SK-N-SH (cell line): Measurements from ENCODE around the gene FBXW8. TPM values are rescaled to one million over a fixed set of nuclear protein-coding genes. Genes with fewer than 3 reads are reported as not detected.

ENCODE experiments used
- CTCF ChIA-PET: fragments of 300-600, 350-600 bp; formaldehyde crosslinking; extraction: SDS; loops from one replicate; lab custom pipeline; 2021; lab: Yijun Ruan, JAX
- POLR2A ChIA-PET: fragments of 350-600 bp; sonication (Branson Sonifier 250); formaldehyde crosslinking; extraction: SDS; loops from one replicate; lab custom pipeline; 2020; ENCODE audit warnings: antibody characterized with exemption, inconsistent platforms; lab: Yijun Ruan, JAX
- DNase-seq: peaks from one replicate; pipeline ENCODE4 v3.0.0; 2012
- H2AFZ ChIP-seq: fragments of 200-600 bp; sonication (generic); 2 replicates; pipeline ENCODE4 v1.8.1; 2016; ENCODE audit warnings: antibody characterized with exemption, mild to moderate bottlenecking, low read depth
- H3F3A ChIP-seq: fragments of 200-600 bp; sonication (generic); replicated peaks from 2 replicates; pipeline ENCODE3; 2016; ENCODE audit warnings: antibody characterized with exemption, mild to moderate bottlenecking; ENCODE audit not compliant: insufficient read depth
- H3K27ac ChIP-seq, 2 experiments: fragments of 200-500 bp in 1 of 2; fragments of 200-600 bp in 1 of 2; sonication (Bioruptor generic) in 1 of 2; sonication (generic), shearing (Covaris generic) in 1 of 2; 2 replicates each; pipeline versions ENCODE4 v1.5.1 to v1.6.1; 2014 to 2016; ENCODE audit warnings: low read depth in 2 of 2, inconsistent platforms in 1 of 2, low read length in 1 of 2, mild to moderate bottlenecking in 1 of 2, mixed read lengths in 1 of 2
- H3K27me3 ChIP-seq: fragments of 200-600 bp; sonication (generic), shearing (Covaris generic); 2 replicates; pipeline ENCODE4 v1.6.1; 2016; ENCODE audit warnings: mixed run types; ENCODE audit not compliant: insufficient read depth
- H3K36me3 ChIP-seq, 2 experiments: fragments of 200-500 bp in 1 of 2; fragments of 200-600 bp in 1 of 2; sonication (Bioruptor generic) in 1 of 2; sonication (generic) in 1 of 2; replicated peaks in 1 of 2; 2 replicates each; pipeline versions ENCODE3 to v1.5.1; 2014 to 2016; ENCODE audit warnings: low read length in 1 of 2, mild to moderate bottlenecking in 1 of 2; ENCODE audit not compliant: insufficient read depth in 2 of 2, control insufficient read depth in 1 of 2
- H3K4me1 ChIP-seq, 2 experiments: fragments of 200-500 bp in 1 of 2; fragments of 200-600 bp in 1 of 2; sonication (Bioruptor generic) in 1 of 2; sonication (generic), shearing (Covaris generic) in 1 of 2; 2 replicates each; pipeline versions ENCODE4 v1.5.1 to v1.6.1; 2014 to 2016; ENCODE audit warnings: low read depth in 1 of 2, low read length in 1 of 2, mixed run types in 1 of 2; ENCODE audit not compliant: insufficient read depth in 2 of 2, control insufficient read depth in 1 of 2
- H3K4me2 ChIP-seq: fragments of 200-600 bp; sonication (generic), shearing (Covaris generic); 2 replicates; pipeline ENCODE4 v1.6.1; 2017; ENCODE audit warnings: mixed run types
- H3K4me3 ChIP-seq, 2 experiments: fragments of 200-500 bp in 1 of 2; fragments of 200-600 bp in 1 of 2; sonication (Bioruptor generic) in 1 of 2; sonication (generic), shearing (Covaris generic) in 1 of 2; 2 replicates each; pipeline versions ENCODE4 v1.5.1 to v1.8.1; 2014 to 2016; ENCODE audit warnings: low read depth in 2 of 2, inconsistent platforms in 1 of 2, low read length in 1 of 2, mild to moderate bottlenecking in 1 of 2, mixed read lengths in 1 of 2, moderate library complexity in 1 of 2
- H3K79me2 ChIP-seq: fragments of 200-600 bp; sonication (generic); 2 replicates; pipeline ENCODE4 v1.8.1; 2017; ENCODE audit warnings: mild to moderate bottlenecking; ENCODE audit not compliant: insufficient read depth
- H3K9ac ChIP-seq: fragments of 200-600 bp; sonication (generic); 2 replicates; pipeline ENCODE4 v1.6.1; 2017; ENCODE audit warnings: mixed run types
- H3K9me2 ChIP-seq: fragments of 200-600 bp; sonication (generic); 2 replicates; pipeline ENCODE4 v1.6.1; 2017; ENCODE audit warnings: mixed run types
- H3K9me3 ChIP-seq: fragments of 200-600 bp; sonication (generic); 2 replicates; pipeline ENCODE4 v1.6.1; 2017; ENCODE audit warnings: mixed run types, mild to moderate bottlenecking, moderate library complexity
- H4K20me1 ChIP-seq: fragments of 200-600 bp; sonication (generic); 2 replicates; pipeline ENCODE4 v1.6.1; 2017; ENCODE audit warnings: mild to moderate bottlenecking, mixed run types; ENCODE audit not compliant: insufficient read depth
- CHD2 ChIP-seq: fragments of 150-350 bp; IDR thresholded peaks from 2 replicates; pipeline ENCODE4 v1.6.1; 2018; ENCODE audit warnings: low read length; ENCODE audit not compliant: partially characterized antibody
- ELF1 ChIP-seq: IDR thresholded peaks from 2 replicates; pipeline ENCODE4 v1.4.0; 2012
- EP300 ChIP-seq, 2 experiments: IDR thresholded peaks; 2 replicates each; pipeline versions ENCODE4 v1.4.0 to v1.6.1; 2012; ENCODE audit warnings: borderline replicate concordance in 1 of 2, low read depth in 1 of 2, low read length in 1 of 2
- FOSL2 ChIP-seq: IDR thresholded peaks from 2 replicates; pipeline ENCODE4 v1.4.0; 2012; ENCODE audit warnings: low read depth, mild to moderate bottlenecking, moderate library complexity, borderline replicate concordance
- FOXJ3 ChIP-seq: sonication (generic); formaldehyde crosslinking; IDR thresholded peaks from 2 replicates; pipeline ENCODE4 v1.5.1; 2020; ENCODE audit warnings: mild to moderate bottlenecking, missing genetic modification reagents
- MAX ChIP-seq: IDR thresholded peaks from 2 replicates; pipeline ENCODE4 v1.4.0; 2012; ENCODE audit warnings: low read depth
- MEF2A ChIP-seq: IDR thresholded peaks from 2 replicates; pipeline ENCODE4 v1.4.0; 2012; ENCODE audit warnings: low read depth, borderline replicate concordance
- MXI1 ChIP-seq: IDR thresholded peaks from 2 replicates; pipeline ENCODE4 v1.6.1; 2012; ENCODE audit warnings: mild to moderate bottlenecking, low read depth, low read length, improper control_type of control experiment
- NRF1 ChIP-seq: IDR thresholded peaks from 2 replicates; pipeline ENCODE4 v1.6.1; 2012; ENCODE audit warnings: low read depth, mild to moderate bottlenecking, low read length
- PBX3 ChIP-seq: IDR thresholded peaks from 2 replicates; pipeline ENCODE4; 2012
- REST ChIP-seq: IDR thresholded peaks from 2 replicates; pipeline ENCODE4 v1.6.1; 2012; ENCODE audit warnings: mild to moderate bottlenecking, low read depth, low read length, moderate library complexity
- RFX5 ChIP-seq: IDR thresholded peaks from 2 replicates; pipeline ENCODE4 v1.6.1; 2012; ENCODE audit warnings: mild to moderate bottlenecking, improper control_type of control experiment, low read length
- RXRA ChIP-seq: IDR thresholded peaks from 2 replicates; pipeline ENCODE4 v1.4.0; 2012; ENCODE audit warnings: low read depth, mild to moderate bottlenecking, borderline replicate concordance
- SMC3 ChIP-seq: IDR thresholded peaks from 2 replicates; pipeline ENCODE4 v1.6.1; 2012; ENCODE audit warnings: low read depth, low read length, improper control_type of control experiment
- TEAD4 ChIP-seq: IDR thresholded peaks from 2 replicates; pipeline ENCODE4 v1.4.0; 2012; ENCODE audit warnings: mild to moderate bottlenecking, borderline replicate concordance; ENCODE audit not compliant: insufficient read depth
- YY1 ChIP-seq: IDR thresholded peaks from 2 replicates; pipeline ENCODE4 v1.4.0; 2012; ENCODE audit warnings: low read depth, mild to moderate bottlenecking
- ZBTB33 ChIP-seq: IDR thresholded peaks from 2 replicates; pipeline ENCODE4 v1.4.0; 2012; ENCODE audit warnings: low read depth, borderline replicate concordance
- WGBS: methylation state at CpG from one replicate; pipeline ENCODE4 v1.1.6; 2017; ENCODE audit warnings: low lambda C conversion rate; 5-methylcytosine and 5-hydroxymethylcytosine counted together
- polyA plus RNA-seq, 3 experiments: library from polyadenylated mRNA; depleted of rRNA; stranded (reverse); fragments of >200 nt; gene quantifications; 2 replicates each; pipeline ENCODE4 v1.2.3, GENCODE V29; 2012

The FBXW8 gene
- polyA plus RNA-seq, 1 of the 3 experiments (the other 2 are of a cell fraction) = 15.6 TPM

- Histone ChIP-seq H3K4me2 (no peak overlapping the region), H3K9ac (no peak overlapping the region), H3K9me2 (no peaks in the 10 kb centered on the region), H3K4me3 (no peak overlapping the region), H3K27me3 (no peaks in the 10 kb centered on the region), H3K27ac (no peak overlapping the region), H2AFZ (no peak overlapping the region)
- 65% methylated on average over 4 of the region's 4 CpGs for WGBS
- no peak for TF ChIP-seq EP300 (IDR thresholded peaks at IDR 0.05; ENCODE audit: borderline replicate concordance in 1 of 2, low read depth in 1 of 2, low read length in 1 of 2)
- no peak for TF ChIP-seq NRF1
- TF ChIP-seq RFX5 = no peak
- TF ChIP-seq REST = no peak
- no peak for TF ChIP-seq ELF1
- no peak for TF ChIP-seq YY1
- no peak for TF ChIP-seq MXI1
- TF ChIP-seq, all 33 proteins: peak for 0
- peaks cover 16% of the 10 kb centered on the region for H3K79me2 ChIP-seq
- no peak for DNase-seq
- no peaks in the 10 kb centered on the region for H3K9me3 ChIP-seq
- no peaks in the 10 kb centered on the region for H3F3A ChIP-seq
- CTCF ChIA-PET = no interaction called here
- POLR2A ChIA-PET = no interaction called here
- no peaks in the 10 kb centered on the region for H3K4me1 ChIP-seq
- H4K20me1 ChIP-seq = no peaks in the 10 kb centered on the region
- H3K36me3 ChIP-seq = no peaks in the 10 kb centered on the region
Measured at GRCh38 chr12:116906285-116906684, 4.5 kb upstream of the FBXW8 start.

GRCh38 chr12:116910280-116910644 lies 488 bp upstream of the FBXW8 start:
- 71% methylated on average over 4 of the region's 4 CpGs for WGBS
- peak overlapping the region; percentile 100 for H2AFZ ChIP-seq
- H3K4me1 ChIP-seq = no peaks in the 10 kb centered on the region; a peak in 1 of 4 replicates
- H3K9ac ChIP-seq = peak overlapping the region; percentile 93
- H3K36me3 ChIP-seq = peaks cover 3 to 6% of the 10 kb centered on the region in 2 experiments
- no peaks in the 10 kb centered on the region for H3K27me3 ChIP-seq
- peak overlapping the region; percentile 60 to 72; a peak in 3 of 4 replicates for H3K27ac ChIP-seq
- peak overlapping the region; percentile 75 to 94 for H3K4me3 ChIP-seq
- DNase-seq = no peak
- peak overlapping the region; percentile 90 for H3K4me2 ChIP-seq
- ChIA-PET CTCF (no interaction called here), POLR2A (interaction anchor here (0.7 kb wide), 1 partner anchor 29 kb away, joined by 3 read pairs; the partner anchor contains the start of gene HRK)
- no peaks in the 10 kb centered on the region for H3K9me3 ChIP-seq
- H3F3A ChIP-seq = peaks cover 6% of the 10 kb centered on the region
- H3K79me2 ChIP-seq = peaks cover 55% of the 10 kb centered on the region
- H4K20me1 ChIP-seq = peaks cover 15% of the 10 kb centered on the region
- H3K9me2 ChIP-seq = no peaks in the 10 kb centered on the region
- TF ChIP-seq RXRA = no peak
- TF ChIP-seq MEF2A = no peak
- no peak for TF ChIP-seq PBX3
- TF ChIP-seq MAX = no peak
- no peak for TF ChIP-seq ZBTB33
- TF ChIP-seq FOSL2 = no peak
- no peak for TF ChIP-seq MXI1
- no peak for TF ChIP-seq YY1
- TF ChIP-seq CHD2 = no peak
- no peak for TF ChIP-seq TEAD4
- no peak for TF ChIP-seq SMC3
- no peak for TF ChIP-seq FOXJ3 (CRISPR knock-in tag)
- TF ChIP-seq REST = no peak
